Karpas-422 (cell line): ENCODE results near the gene ABI2. TPM values are rescaled to one million over a fixed set of nuclear protein-coding genes. Genes with fewer than 3 reads are reported as not detected.

ENCODE experiments used
- DNase-seq: peaks from one replicate; pipeline ENCODE4 v3.0.0-alpha.2; 2015
- H2AFZ ChIP-seq: fragments of 200-600 bp; sonication (generic); 2 replicates; pipeline ENCODE4 v1.6.1; 2014; ENCODE audit warnings: antibody characterized with exemption, low read length, mixed read lengths
- H3K27ac ChIP-seq: fragments of 200-600 bp; sonication (generic); 2 replicates; pipeline ENCODE4 v1.5.1; 2014; ENCODE audit warnings: mild to moderate bottlenecking, low read length, moderate library complexity
- H3K27me3 ChIP-seq: fragments of 200-600 bp; sonication (generic); 2 replicates; pipeline ENCODE4 v1.6.1; 2014; ENCODE audit warnings: low read length, mixed read lengths
- H3K36me3 ChIP-seq: fragments of 200-600 bp; sonication (generic); 2 replicates; pipeline ENCODE4 v1.6.1; 2014; ENCODE audit warnings: low read length, mixed read lengths; ENCODE audit not compliant: insufficient read depth
- H3K4me1 ChIP-seq: fragments of 200-600 bp; sonication (generic); 2 replicates; pipeline ENCODE4 v1.6.1; 2014; ENCODE audit warnings: mild to moderate bottlenecking, low read length, mixed read lengths
- H3K4me2 ChIP-seq: fragments of 200-600 bp; sonication (generic); 2 replicates; pipeline ENCODE4 v1.6.1; 2014; ENCODE audit warnings: low read length, low read depth, mild to moderate bottlenecking; ENCODE audit not compliant: poor library complexity, severe bottlenecking
- H3K4me3 ChIP-seq: fragments of 200-600 bp; sonication (generic); 2 replicates; pipeline ENCODE4 v1.5.1; 2014; ENCODE audit warnings: mild to moderate bottlenecking, antibody characterized with exemption, low read length, mixed read lengths
- H3K79me2 ChIP-seq: fragments of 200-600 bp; sonication (generic); 2 replicates; pipeline ENCODE4 v1.6.1; 2014; ENCODE audit warnings: mild to moderate bottlenecking, low read length, mixed read lengths
- H3K9ac ChIP-seq: fragments of 200-600 bp; sonication (generic); 2 replicates; pipeline ENCODE4 v1.6.0; 2014; ENCODE audit warnings: low read length
- H3K9me2 ChIP-seq: fragments of 200-600 bp; sonication (generic), shearing (Covaris generic); replicated peaks from 2 replicates; pipeline ENCODE4 v1.6.0; 2014; ENCODE audit warnings: mild to moderate bottlenecking, low read length, moderate library complexity; ENCODE audit not compliant: insufficient read depth
- H3K9me3 ChIP-seq: fragments of 300-700, 200-600 bp; sonication (generic); 2 replicates; pipeline ENCODE4 v1.6.1; 2014; ENCODE audit warnings: low read length, mixed read lengths
- H4K20me1 ChIP-seq: fragments of 200-600 bp; sonication (generic); 2 replicates; pipeline ENCODE4 v1.6.1; 2014; ENCODE audit warnings: mild to moderate bottlenecking, antibody characterized with exemption, low read length, low read depth; ENCODE audit not compliant: insufficient read depth
- total RNA-seq: library from RNA; depleted of rRNA; stranded (reverse); fragments of >200 nt; shearing (Covaris generic); gene quantifications from 2 replicates; pipeline ENCODE4 v1.2.3, GENCODE V29; 2014; ENCODE audit warnings: low replicate concordance

The ABI2 gene
- total RNA-seq, 1 experiment from 2014 or later: 91.9 TPM

DNA sequence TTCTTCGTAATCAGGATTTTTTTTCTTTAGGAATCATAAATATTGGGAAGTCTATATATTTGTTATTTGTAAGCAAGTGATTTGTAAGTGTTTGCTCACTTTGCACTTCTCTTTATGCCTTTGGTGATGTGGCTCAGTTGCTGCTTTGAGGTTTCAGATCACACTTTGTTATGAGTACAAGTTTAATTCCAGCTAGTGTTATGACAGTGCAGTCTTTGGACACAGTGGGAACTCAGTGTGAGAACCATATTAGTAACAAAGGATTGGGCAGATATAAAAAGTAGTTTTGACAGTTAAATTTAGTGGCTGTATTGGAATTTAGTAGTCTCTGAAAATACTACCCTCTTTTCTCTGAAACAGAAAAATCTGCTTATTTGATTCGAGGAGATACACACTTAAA, 67.7 kb downstream of the ABI2 start:
- Histone ChIP-seq H3K27me3 (no peaks in the 10 kb centered on the region), H3K4me1 (no peaks in the 10 kb centered on the region), H3K4me3 (no peak overlapping the region), H3K9me2 (no peaks in the 10 kb centered on the region), H3K36me3 (peaks cover 17% of the 10 kb centered on the region), H2AFZ (no peak overlapping the region), H3K9me3 (no peaks in the 10 kb centered on the region), H4K20me1 (no peaks in the 10 kb centered on the region), H3K4me2 (no peak overlapping the region), H3K79me2 (peaks cover 24% of the 10 kb centered on the region), H3K27ac (no peak overlapping the region), H3K9ac (no peak overlapping the region)
- no peak for DNase-seq

DNA sequence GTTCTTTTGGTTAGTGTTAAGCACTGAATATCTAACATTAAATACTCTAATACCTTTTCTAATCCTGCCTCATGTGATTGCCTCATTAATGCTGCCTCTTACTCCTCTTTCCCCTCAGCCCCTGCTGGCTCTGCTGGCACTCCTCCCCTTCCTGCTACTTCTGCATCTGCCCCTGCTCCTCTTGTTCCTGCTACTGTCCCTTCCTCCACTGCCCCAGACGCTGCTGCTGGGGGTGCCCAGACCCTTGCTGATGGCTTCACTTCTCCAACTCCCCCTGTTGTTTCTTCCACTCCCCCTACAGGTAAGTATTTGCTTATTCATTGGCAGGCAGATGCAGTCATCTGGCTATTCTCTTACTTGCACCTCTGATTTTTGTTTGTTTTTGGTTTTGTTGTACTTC, 68.5 kb downstream of the ABI2 start:
- H3K27me3 ChIP-seq: no peaks in the 10 kb centered on the region
- H2AFZ ChIP-seq: no peak overlapping the region
- H3K4me2 ChIP-seq: no peak overlapping the region
- H3K9ac ChIP-seq: no peak overlapping the region
- no peak overlapping the region for H3K4me3 ChIP-seq
- no peaks in the 10 kb centered on the region for H3K9me3 ChIP-seq
- no peaks in the 10 kb centered on the region for H3K4me1 ChIP-seq
- H3K9me2 ChIP-seq: no peaks in the 10 kb centered on the region
- peaks cover 23% of the 10 kb centered on the region for H3K79me2 ChIP-seq
- peaks cover 16% of the 10 kb centered on the region for H3K36me3 ChIP-seq
- no peaks in the 10 kb centered on the region for H4K20me1 ChIP-seq
- H3K27ac ChIP-seq: no peak overlapping the region
- DNase-seq: no peak

DNA sequence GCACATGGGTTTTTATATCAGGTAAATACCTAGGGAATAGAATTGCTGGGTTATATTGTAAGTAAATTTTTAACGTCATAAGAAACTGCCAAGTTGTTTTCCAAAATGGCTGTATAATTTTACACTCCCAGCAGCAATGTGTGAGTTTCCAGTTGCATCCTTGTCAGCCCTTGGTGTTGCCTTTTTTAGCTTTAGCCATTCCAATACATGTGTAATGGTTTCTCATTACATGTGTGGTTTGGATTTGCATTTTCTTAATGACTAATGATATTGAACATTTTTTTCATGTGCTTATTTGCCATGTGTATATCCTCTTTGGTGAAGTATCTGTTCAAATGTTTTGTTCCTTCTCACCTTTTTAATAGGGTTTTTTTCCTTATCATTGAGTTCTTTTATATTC, 70.8 kb downstream of the ABI2 start:
- no peak overlapping the region for H2AFZ ChIP-seq
- H3K4me2 ChIP-seq: no peak overlapping the region
- H3K27ac ChIP-seq: no peak overlapping the region
- H3K4me1 ChIP-seq: no peaks in the 10 kb centered on the region
- H3K9me2 ChIP-seq: no peaks in the 10 kb centered on the region
- no peaks in the 10 kb centered on the region for H4K20me1 ChIP-seq
- no peak overlapping the region for H3K9ac ChIP-seq
- no peak overlapping the region for H3K4me3 ChIP-seq
- H3K9me3 ChIP-seq: no peaks in the 10 kb centered on the region
- no peaks in the 10 kb centered on the region for H3K27me3 ChIP-seq
- peaks cover 30% of the 10 kb centered on the region for H3K79me2 ChIP-seq
- DNase-seq: no peak
- H3K36me3 ChIP-seq: peaks cover 29% of the 10 kb centered on the region

DNA sequence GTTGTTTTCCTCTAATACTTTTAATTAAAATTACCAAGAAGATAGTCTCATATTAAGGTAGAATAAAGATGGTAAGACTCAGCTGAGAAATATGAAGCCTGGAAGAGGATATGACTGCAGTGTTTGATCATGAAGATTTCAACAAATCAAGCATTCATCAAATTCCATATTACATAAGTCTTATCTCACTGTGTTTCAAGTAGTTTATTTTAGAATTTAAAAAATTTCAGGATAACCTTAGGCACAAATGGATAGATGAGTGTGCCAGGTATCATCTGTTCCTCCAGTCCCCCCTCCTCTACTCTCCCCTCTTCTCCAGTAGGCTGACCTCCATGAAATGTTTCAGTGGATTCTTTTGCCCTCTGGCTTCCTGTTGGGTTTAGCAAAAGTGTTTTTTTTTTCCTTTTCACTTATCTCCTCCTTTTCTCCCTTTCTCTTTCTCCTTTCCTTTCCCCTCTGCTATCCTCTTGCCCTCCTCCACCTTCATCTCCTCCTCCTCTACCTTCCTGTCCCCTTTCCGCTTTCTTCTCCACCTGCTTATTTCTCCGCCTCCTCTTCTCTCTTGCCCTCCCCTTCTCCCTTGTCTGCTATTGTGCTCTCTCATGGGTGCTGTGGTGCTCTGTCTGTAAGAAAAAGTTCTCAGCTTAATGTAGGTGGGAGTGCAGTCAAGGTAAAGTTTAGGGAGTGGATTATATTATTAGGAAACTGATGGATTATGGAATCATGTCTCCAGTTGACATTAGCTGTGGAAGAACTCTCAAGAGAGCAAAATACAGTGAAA, 72.8 kb downstream of the ABI2 start:
- Histone ChIP-seq H3K4me1 (no peaks in the 10 kb centered on the region), H3K79me2 (peaks cover 26% of the 10 kb centered on the region), H3K9me2 (no peaks in the 10 kb centered on the region), H3K9ac (no peak overlapping the region), H3K4me2 (no peak overlapping the region), H3K4me3 (no peak overlapping the region), H3K27ac (no peak overlapping the region), H4K20me1 (no peaks in the 10 kb centered on the region), H3K9me3 (no peaks in the 10 kb centered on the region), H3K27me3 (no peaks in the 10 kb centered on the region), H2AFZ (no peak overlapping the region), H3K36me3 (peaks cover 32% of the 10 kb centered on the region)
- DNase-seq: no peak

DNA sequence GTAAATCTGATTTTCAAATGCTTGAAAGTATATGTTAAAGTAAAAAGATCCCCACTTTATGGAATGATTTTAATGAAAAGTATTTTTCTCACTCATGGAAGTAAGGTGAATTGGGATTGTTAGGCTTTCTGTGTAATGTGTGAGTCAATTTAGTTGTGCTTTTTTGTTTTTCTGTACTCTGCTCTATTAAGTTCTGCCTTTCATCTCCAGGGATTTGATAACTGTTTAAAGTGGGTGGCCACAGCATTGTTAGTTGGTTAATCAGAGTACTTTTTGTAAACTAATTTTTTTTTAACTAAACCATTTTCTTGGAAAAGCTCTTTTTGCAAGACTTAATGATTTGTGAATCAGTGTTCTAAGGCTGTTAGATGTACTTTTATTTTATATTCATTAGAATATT, 76.8 kb downstream of the ABI2 start:
- Histone ChIP-seq H2AFZ (no peak overlapping the region), H3K79me2 (peaks cover 20% of the 10 kb centered on the region), H3K9ac (no peak overlapping the region), H3K9me3 (no peaks in the 10 kb centered on the region), H3K9me2 (no peaks in the 10 kb centered on the region), H3K27ac (no peak overlapping the region), H3K36me3 (peaks cover 35% of the 10 kb centered on the region), H3K4me3 (no peak overlapping the region), H3K4me1 (no peaks in the 10 kb centered on the region), H3K4me2 (no peak overlapping the region), H3K27me3 (no peaks in the 10 kb centered on the region), H4K20me1 (no peaks in the 10 kb centered on the region)
- DNase-seq: no peak

DNA sequence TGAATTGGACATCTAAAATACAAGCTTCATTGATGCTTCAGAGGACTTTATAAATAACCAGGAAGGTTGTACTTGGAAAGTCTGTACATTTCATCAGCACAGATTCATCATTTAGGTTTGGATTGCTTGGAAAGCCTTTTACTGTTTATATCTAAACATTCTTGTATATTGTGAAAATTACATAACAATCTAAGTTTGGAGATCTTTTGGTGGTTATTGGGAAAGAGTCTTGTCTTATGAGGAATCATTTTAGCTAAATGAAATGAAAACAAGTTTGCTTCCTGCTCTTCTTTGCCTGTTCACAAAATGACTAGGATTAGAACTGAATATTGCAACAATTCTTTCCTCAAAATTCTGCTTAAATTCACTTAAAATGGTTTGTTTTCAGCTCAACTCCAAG, 79.3 kb downstream of the ABI2 start:
- H3K9me2 ChIP-seq: no peaks in the 10 kb centered on the region
- H3K4me1 ChIP-seq: no peaks in the 10 kb centered on the region
- H4K20me1 ChIP-seq: no peaks in the 10 kb centered on the region
- no peak overlapping the region for H3K9ac ChIP-seq
- H3K9me3 ChIP-seq: no peaks in the 10 kb centered on the region
- no peak for DNase-seq
- H3K79me2 ChIP-seq: peaks cover 25% of the 10 kb centered on the region
- H3K36me3 ChIP-seq: peaks cover 49% of the 10 kb centered on the region
- no peaks in the 10 kb centered on the region for H3K27me3 ChIP-seq
- H3K4me3 ChIP-seq: no peak overlapping the region
- no peak overlapping the region for H3K4me2 ChIP-seq
- no peak overlapping the region for H3K27ac ChIP-seq
- no peak overlapping the region for H2AFZ ChIP-seq

DNA sequence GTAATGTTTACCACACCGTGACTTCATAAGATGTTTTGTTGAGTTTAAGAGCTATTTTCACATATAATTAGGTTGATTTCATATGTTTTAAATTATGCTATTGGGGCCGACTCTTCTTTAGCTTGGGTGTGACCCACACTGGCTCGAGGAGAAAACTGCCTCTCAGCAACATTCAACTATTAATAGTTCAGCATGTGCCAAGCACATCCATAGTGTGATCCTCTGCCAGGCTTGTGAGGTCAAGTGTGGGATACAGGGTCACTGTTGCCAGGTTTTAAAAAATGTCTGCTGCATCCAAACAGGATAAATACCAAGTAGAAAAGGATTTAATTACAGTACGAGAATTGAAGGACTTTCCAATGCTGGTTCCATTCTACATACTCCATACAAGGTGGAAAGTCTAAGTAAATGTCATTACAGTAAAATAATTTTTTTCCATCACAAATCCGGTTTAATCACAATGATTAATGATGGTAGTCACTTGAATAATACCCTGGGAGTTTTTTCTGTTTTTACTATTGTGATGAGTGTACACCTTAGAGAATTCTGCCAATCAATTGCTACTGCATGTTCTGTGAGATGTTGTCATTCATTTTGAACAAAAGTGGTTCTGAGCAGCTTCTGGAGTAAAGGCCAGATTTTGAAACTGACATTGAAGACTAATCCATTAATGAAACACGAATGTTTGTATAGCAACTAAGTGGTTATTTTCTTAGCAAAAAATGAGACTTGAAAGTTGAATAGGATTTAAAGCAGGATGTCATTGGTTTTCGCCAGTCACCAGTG, 84.5 kb downstream of the ABI2 start:
- Histone ChIP-seq H3K27me3 (no peaks in the 10 kb centered on the region), H3K4me1 (no peaks in the 10 kb centered on the region), H3K79me2 (peaks cover 18% of the 10 kb centered on the region), H3K9me2 (no peaks in the 10 kb centered on the region), H4K20me1 (no peaks in the 10 kb centered on the region), H3K9ac (no peak overlapping the region), H3K9me3 (no peaks in the 10 kb centered on the region), H2AFZ (no peak overlapping the region), H3K36me3 (peaks cover 43% of the 10 kb centered on the region; the same call in 1 of the 2 replicates), H3K4me3 (no peak overlapping the region), H3K4me2 (no peak overlapping the region), H3K27ac (no peak overlapping the region)
- no peak for DNase-seq

DNA sequence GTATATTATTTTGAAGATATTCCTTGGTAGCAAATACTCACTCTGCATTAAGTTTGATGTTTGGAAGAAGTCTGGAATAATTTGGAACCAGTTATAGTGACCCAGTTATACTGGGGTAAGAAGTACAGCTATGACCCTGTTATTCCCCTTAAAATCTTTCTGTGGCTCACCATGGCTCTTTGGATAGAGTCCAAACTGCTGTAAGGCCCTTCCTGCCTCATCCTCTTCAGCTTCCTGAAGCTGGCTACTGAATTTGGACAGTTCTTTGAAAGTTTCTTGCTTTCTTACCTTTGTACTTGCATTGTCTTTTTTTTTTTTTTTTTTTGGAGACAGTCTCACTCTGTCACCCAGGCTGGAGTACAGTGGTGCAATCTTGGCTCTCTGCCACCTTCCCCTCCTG, 85.6 kb downstream of the ABI2 start:
- Histone ChIP-seq H3K79me2 (peaks cover 20% of the 10 kb centered on the region), H3K4me3 (no peak overlapping the region), H3K27ac (no peak overlapping the region), H3K27me3 (no peaks in the 10 kb centered on the region), H3K4me2 (no peak overlapping the region), H3K9ac (no peak overlapping the region), H3K9me2 (no peaks in the 10 kb centered on the region), H2AFZ (no peak overlapping the region), H3K9me3 (no peaks in the 10 kb centered on the region), H3K36me3 (peaks cover 50% of the 10 kb centered on the region; the same call in 1 of the 2 replicates), H3K4me1 (no peaks in the 10 kb centered on the region), H4K20me1 (no peaks in the 10 kb centered on the region)
- no peak for DNase-seq
